H9 (cell line): ENCODE data around the gene BTBD19. TPM values are rescaled to one million over a fixed set of nuclear protein-coding genes. Genes with fewer than 3 reads are reported as not detected.

Experiments used
- DNase-seq: peaks from one replicate; pipeline ENCODE4 v3.0.0-alpha.2; 2017
- H2AFZ ChIP-seq: one replicate; pipeline ENCODE4 v1.6.1; 2013; ENCODE audit warnings: mild to moderate bottlenecking, low read length, control low read depth, moderate library complexity
- H2AK5ac ChIP-seq: 2 replicates; pipeline ENCODE4 v1.6.1; 2013; ENCODE audit warnings: low read length, control low read depth, mixed read lengths; ENCODE audit not compliant: insufficient read length
- H2BK120ac ChIP-seq: one replicate; pipeline ENCODE4 v1.6.1; 2013; ENCODE audit warnings: low read depth, mild to moderate bottlenecking, low read length, control low read depth, inconsistent platforms; ENCODE audit not compliant: poor library complexity, severe bottlenecking
- H2BK12ac ChIP-seq: 2 replicates; pipeline ENCODE4 v1.6.1; 2013; ENCODE audit warnings: low read length, control low read depth, mixed read lengths, low read depth; ENCODE audit not compliant: insufficient read length
- H2BK15ac ChIP-seq: 2 replicates; pipeline ENCODE4 v1.6.1; 2013; ENCODE audit warnings: low read depth, low read length, control low read depth
- H2BK20ac ChIP-seq: one replicate; pipeline ENCODE4 v1.6.1; 2013; ENCODE audit warnings: low read depth, mild to moderate bottlenecking, low read length, control low read depth, inconsistent platforms; ENCODE audit not compliant: poor library complexity, severe bottlenecking
- H2BK5ac ChIP-seq: 2 replicates; pipeline ENCODE4 v1.6.1; 2013; ENCODE audit warnings: low read length, control low read depth, mixed read lengths; ENCODE audit not compliant: insufficient read length
- H3K14ac ChIP-seq: 2 replicates; pipeline ENCODE4 v1.6.1; 2013; ENCODE audit warnings: low read length, control low read depth; ENCODE audit not compliant: insufficient read depth
- H3K18ac ChIP-seq: 2 replicates; pipeline ENCODE4 v1.6.1; 2013; ENCODE audit warnings: low read depth, mild to moderate bottlenecking, mixed read lengths, low read length, control low read depth; ENCODE audit not compliant: insufficient read length
- H3K23ac ChIP-seq: 2 replicates; pipeline ENCODE4 v1.6.1; 2013; ENCODE audit warnings: low read length, control low read depth, mixed read lengths, low read depth; ENCODE audit not compliant: insufficient read length
- H3K23me2 ChIP-seq: 2 replicates; pipeline ENCODE4 v1.6.1; 2013; ENCODE audit warnings: low read depth, mild to moderate bottlenecking, mixed read lengths, low read length, control low read depth; ENCODE audit not compliant: insufficient read length, poor library complexity, severe bottlenecking
- H3K27ac ChIP-seq: 2 replicates; pipeline ENCODE4 v1.5.1; 2013; ENCODE audit warnings: low read length, control low read depth, mixed read lengths, low read depth; ENCODE audit not compliant: insufficient read length
- H3K27me3 ChIP-seq: 2 replicates; pipeline ENCODE4 v1.6.1; 2013; ENCODE audit warnings: low read length, control low read depth, inconsistent platforms; ENCODE audit not compliant: insufficient read depth
- H3K4ac ChIP-seq: 2 replicates; pipeline ENCODE4 v1.6.1; 2013; ENCODE audit warnings: low read depth, mild to moderate bottlenecking, control low read depth, inconsistent platforms, low read length, moderate library complexity
- H3K4me1 ChIP-seq: 2 replicates; pipeline ENCODE4 v1.6.1; 2013; ENCODE audit warnings: low read length, control low read depth, inconsistent platforms; ENCODE audit not compliant: insufficient read depth
- H3K4me2 ChIP-seq: 2 replicates; pipeline ENCODE4 v1.6.1; 2013; ENCODE audit warnings: low read length, control low read depth, mixed read lengths; ENCODE audit not compliant: insufficient read length, insufficient read depth
- H3K56ac ChIP-seq: 2 replicates; pipeline ENCODE4 v1.6.1; 2013; ENCODE audit warnings: low read depth, mild to moderate bottlenecking, mixed read lengths, low read length, control low read depth; ENCODE audit not compliant: insufficient read length
- H3K79me1 ChIP-seq: 2 replicates; pipeline ENCODE4 v1.6.1; 2013; ENCODE audit warnings: low read depth, mild to moderate bottlenecking, moderate library complexity, low read length, control low read depth, inconsistent platforms; ENCODE audit not compliant: insufficient read depth, poor library complexity, severe bottlenecking
- H3K79me2 ChIP-seq: 2 replicates; pipeline ENCODE4 v1.6.1; 2013; ENCODE audit warnings: low read length, control low read depth, inconsistent platforms; ENCODE audit not compliant: insufficient read depth
- H3K9ac ChIP-seq: 2 replicates; pipeline ENCODE4 v1.6.1; 2013; ENCODE audit warnings: low read length, control low read depth, mixed read lengths; ENCODE audit not compliant: insufficient read length; ENCODE audit errors: extremely low read depth
- H3K9me3 ChIP-seq: one replicate; pipeline ENCODE4 v1.6.1; 2013; ENCODE audit warnings: low read depth, low read length, inconsistent platforms; ENCODE audit not compliant: control insufficient read depth
- H3T11ph ChIP-seq: one replicate; pipeline ENCODE4 v1.6.1; 2013; ENCODE audit warnings: mild to moderate bottlenecking, low read length, control low read depth, inconsistent platforms
- H4K20me1 ChIP-seq: one replicate; pipeline ENCODE4 v1.6.1; 2013; ENCODE audit not compliant: control insufficient read depth, insufficient read length, insufficient read depth
- H4K5ac ChIP-seq: 2 replicates; pipeline ENCODE4 v1.6.1; 2013; ENCODE audit warnings: low read depth, mild to moderate bottlenecking, mixed read lengths, low read length, control low read depth; ENCODE audit not compliant: insufficient read length
- H4K8ac ChIP-seq: replicated peaks from 2 replicates; pipeline ENCODE4 v1.6.1; 2013; ENCODE audit warnings: low read length, control low read depth, mixed read lengths, low read depth; ENCODE audit not compliant: insufficient read length
- H4K91ac ChIP-seq: 2 replicates; pipeline ENCODE4 v1.6.1; 2013; ENCODE audit warnings: low read depth, mild to moderate bottlenecking, moderate library complexity, mixed read lengths, low read length, control low read depth; ENCODE audit not compliant: insufficient read length
- H3K27ac Mint-ChIP-seq, 3 experiments: 2 replicates in 2 of 3; 3 replicates in 1 of 3; pipeline ENCODE4 v1.8.0; 2020 to 2021; ENCODE audit warnings: mixed read lengths in 3 of 3, mild to moderate bottlenecking in 1 of 3, moderate library complexity in 1 of 3
- H3K27me3 Mint-ChIP-seq: 2 replicates; pipeline ENCODE4 v1.8.0; 2021; ENCODE audit warnings: low read depth, mild to moderate bottlenecking, moderate library complexity, mixed read lengths
- H3K36me3 Mint-ChIP-seq, 3 experiments: 2 replicates in 2 of 3; 3 replicates in 1 of 3; pipeline ENCODE4 v1.8.0; 2020 to 2021; ENCODE audit warnings: low read depth in 3 of 3, mixed read lengths in 3 of 3; ENCODE audit not compliant: insufficient read depth in 1 of 3
- H3K4me1 Mint-ChIP-seq, 2 experiments: 2 replicates each; pipeline ENCODE4 v1.8.0; 2020; ENCODE audit warnings: mixed read lengths in 2 of 2
- H3K4me3 Mint-ChIP-seq, 2 experiments: 2 replicates in 1 of 2; 3 replicates in 1 of 2; pipeline ENCODE4 v1.8.0; 2020 to 2021; ENCODE audit warnings: mild to moderate bottlenecking in 2 of 2, mixed read lengths in 2 of 2, moderate library complexity in 1 of 2
- H3K9me3 Mint-ChIP-seq, 2 experiments: 2 replicates in 1 of 2; 3 replicates in 1 of 2; pipeline ENCODE4 v1.8.0; 2020; ENCODE audit warnings: mild to moderate bottlenecking in 2 of 2, mixed read lengths in 2 of 2, moderate library complexity in 1 of 2
- CTCF ChIP-seq: fragments of 200-600 bp; sonication (generic); conservative IDR thresholded peaks from 3 replicates; pipeline ENCODE4 v1.8.0; 2021; ENCODE audit warnings: antibody characterized with exemption, mild to moderate bottlenecking
- WGBS: extraction: QIAGEN DNeasy Blood & Tissue Kit; methylation state at CpG from one replicate; pipeline ENCODE4 v1.1.7; 2013; ENCODE audit warnings: missing lambda C conversion rate, low lambda C conversion rate, mixed read lengths; ENCODE audit not compliant: insufficient read length; ENCODE audit errors: extremely low coverage; 5-methylcytosine and 5-hydroxymethylcytosine counted together
- total RNA-seq: library from RNA; stranded (reverse); gene quantifications from 2 replicates; pipeline ENCODE4 v1.2.1, GENCODE V29; 2021

Gene BTBD19
- total RNA-seq, 1 experiment from 2014 or later: 1.9 TPM

- H3K27ac ChIP-seq: no peak overlapping the region
- H3K18ac ChIP-seq: peak overlapping the region; percentile 61
- H4K5ac ChIP-seq: no peak overlapping the region
- H3T11ph ChIP-seq: peak overlapping the region; percentile 57
- WGBS: no CpG with 5 or more reads among the region's 8 CpGs
- no peak overlapping the region for H2BK5ac ChIP-seq
- H4K20me1 ChIP-seq: no peaks in the 10 kb centered on the region
- H3K79me1 ChIP-seq: no peaks in the 10 kb centered on the region
- peak overlapping the region in 1 of 3 experiments; percentile 68; a peak in 1 of 7 replicates for H3K27ac Mint-ChIP-seq
- no peak for TF ChIP-seq CTCF
- peaks cover 9% of the 10 kb centered on the region for H3K23me2 ChIP-seq
- no peak overlapping the region for H2BK15ac ChIP-seq
- H3K14ac ChIP-seq: peak overlapping the region; percentile 85; the same call in 1 of the 2 replicates
- no peak overlapping the region for H2BK20ac ChIP-seq
- DNase-seq: no peak
- peak overlapping the region; percentile 18 for H2AFZ ChIP-seq
- no peak overlapping the region for H3K56ac ChIP-seq
- no peak overlapping the region for H2BK120ac ChIP-seq
- H3K27me3 ChIP-seq: no peaks in the 10 kb centered on the region
- no peak overlapping the region for H3K23ac ChIP-seq
- peaks cover 12% of the 10 kb centered on the region for H3K27me3 Mint-ChIP-seq
- H3K79me2 ChIP-seq: no peaks in the 10 kb centered on the region
- no peaks in the 10 kb centered on the region; a peak in 1 of 5 replicates for H3K9me3 Mint-ChIP-seq
- H3K4me3 Mint-ChIP-seq: peak overlapping the region; percentile 62 to 65
- H4K91ac ChIP-seq: no peak overlapping the region
- peaks cover 22 to 29% of the 10 kb centered on the region in 2 experiments for H3K4me1 Mint-ChIP-seq
- H3K9ac ChIP-seq: peak overlapping the region; percentile 48
- no peak overlapping the region for H2AK5ac ChIP-seq
- H3K4me2 ChIP-seq: peak overlapping the region; percentile 64
- peaks cover 4 to 37% (median 21%) of the 10 kb centered on the region in 3 experiments for H3K36me3 Mint-ChIP-seq
- no peak overlapping the region for H4K8ac ChIP-seq
- H3K4me1 ChIP-seq: no peaks in the 10 kb centered on the region
- H2BK12ac ChIP-seq: peak overlapping the region; percentile 25
- no peak overlapping the region for H3K4ac ChIP-seq
- H3K9me3 ChIP-seq: no peaks in the 10 kb centered on the region
Measured at GRCh38 chr1:44783697-44784093, 24.6 kb upstream of the BTBD19 start.
